GM12892 (cell line): Measurements from ENCODE around the gene ZNF677.
"Not testable (repeated sequence)": the region's sequence is repeated elsewhere in the genome, so short reads cannot be mapped to it uniquely, and the experiment has no call there.

ENCODE experiments used
- POLR2A ChIP-seq: IDR thresholded peaks from 2 replicates; pipeline ENCODE4 v1.6.1; 2011; ENCODE audit warnings: low read depth, low read length, control low read depth
- POLR2AphosphoS5 ChIP-seq: IDR thresholded peaks from 2 replicates; pipeline ENCODE4 v1.6.1; 2011; ENCODE audit warnings: low read depth, low read length, control low read depth

- not testable (repeated sequence) for TF ChIP-seq POLR2A, POLR2AphosphoS5
Observed at GRCh38 chr19:53269861-53270260, 15.2 kb upstream of the ZNF677 start.
